Measurements from ENCODE around the gene GSK3A. TPM values are rescaled to one million over a fixed set of nuclear protein-coding genes. Genes with fewer than 3 reads are reported as not detected.
A peak's percentile ranks its signal among the peaks of the same experiment; 100 is the strongest.

GSK3A gene
- total RNA-seq, 1 experiment from 2014 or later: 46.0 TPM

- Histone ChIP-seq H3K36me3 (ENCODE audit: control insufficient read depth, insufficient read depth, low read length) (peaks cover 6% of the 10 kb centered on the region; the same call in 1 of the 2 replicates), H3K4me3 (ENCODE audit: low read depth in 2 of 2, low read length in 2 of 2) (peak within 1 kb of the TSS; percentile 76 to 94), H3K4me1 (ENCODE audit: control insufficient read depth, insufficient read depth, low read length) (peaks cover 8% of the 10 kb centered on the region; the same call in 1 of the 2 replicates), H3K9me3 (ENCODE audit: control insufficient read depth, insufficient read depth, low read depth, low read length) (no peaks in the 10 kb centered on the region), H3K27ac (ENCODE audit: low read length) (peak within 1 kb of the TSS; percentile 93), H3K27me3 (ENCODE audit: control insufficient read depth, insufficient read depth, low read length) (no peaks in the 10 kb centered on the region)
- CTCF ChIA-PET: no interaction called here
- peak; percentile 86 for DNase-seq (ENCODE audit: low read depth, low spot score)
- TF ChIP-seq TCF7L2 (IDR thresholded peaks at IDR 0.05; ENCODE audit: low read depth, low read length): peak; percentile 75
- peak; percentile 78 for TF ChIP-seq POLR2AphosphoS5 (IDR thresholded peaks at IDR 0.05; ENCODE audit: low read depth, low read length)
- no peak for TF ChIP-seq REST (IDR thresholded peaks at IDR 0.05; ENCODE audit: insufficient read depth in 1 of 2, low read depth in 2 of 2, low read length in 1 of 2)
- 0 out of 2 replicates have a peak, but pooled peaks have one; percentile 53 for TF ChIP-seq SIN3A (IDR thresholded peaks at IDR 0.05; ENCODE audit: borderline replicate concordance, insufficient read depth, low read depth, low read length)
- no peak for TF ChIP-seq CTCF (IDR thresholded peaks at IDR 0.05)
- in situ Hi-C loops (cut with HindIII; ENCODE audit: low pct_unique_long_range_greater_than_20kb, low sequenced_read_pairs) (no loop called here), intact Hi-C loops (cut with micrococcal nuclease; ENCODE audit: unreplicated experiment) (no loop called here)
- POLR2A ChIA-PET: no interaction called here
- ATAC-seq: peak; percentile 94
- BruUV-seq (replicated peaks): TSS peak; percentile 98
Observed at GRCh38 chr19:42219812-42220750, 22.3 kb downstream of the GSK3A start, which contains the start of gene ZNF526. Gene ZNF526, plus strand, starts transcription at chr19:42220312. Its CDS starts 4,092 bp downstream, at chr19:42224404.

GRCh38 chr19:42217520-42218437 is 24.6 kb downstream of the GSK3A start, which contains the start of gene DEDD2:
Gene DEDD2, minus strand, starts transcription at chr19:42217677. Its CDS starts 670 bp downstream, at chr19:42217007.
- peak; percentile 84 for DNase-seq (ENCODE audit: low read depth, low spot score)
- TF ChIP-seq SIN3A (IDR thresholded peaks at IDR 0.05; ENCODE audit: borderline replicate concordance, insufficient read depth, low read depth, low read length) (no peak), POLR2AphosphoS5 (IDR thresholded peaks at IDR 0.05; ENCODE audit: low read depth, low read length) (peak; percentile 30; the same call in 1 of the 2 replicates)
- BruUV-seq (replicated peaks): no TSS peak
- intact Hi-C loops (cut with micrococcal nuclease; ENCODE audit: unreplicated experiment) (no loop called here), in situ Hi-C loops (cut with HindIII; ENCODE audit: low pct_unique_long_range_greater_than_20kb, low sequenced_read_pairs) (no loop called here)
- Histone ChIP-seq H3K27ac (ENCODE audit: low read length) (peak within 1 kb of the TSS; percentile 92), H3K4me3 (ENCODE audit: low read depth in 2 of 2, low read length in 2 of 2) (peak within 1 kb of the TSS; percentile 73 to 92), H3K36me3 (ENCODE audit: control insufficient read depth, insufficient read depth, low read length) (peaks cover 6% of the 10 kb centered on the region), H3K27me3 (ENCODE audit: control insufficient read depth, insufficient read depth, low read length) (no peaks in the 10 kb centered on the region), H3K9me3 (ENCODE audit: control insufficient read depth, insufficient read depth, low read depth, low read length) (no peaks in the 10 kb centered on the region), H3K4me1 (ENCODE audit: control insufficient read depth, insufficient read depth, low read length) (peaks cover 8% of the 10 kb centered on the region; the same call in 1 of the 2 replicates)
- POLR2A ChIA-PET: no interaction called here
- ATAC-seq: peak; percentile 84
- CTCF ChIA-PET: no interaction called here

All from Panc1 (cell line).